GM03348 (cell line): ENCODE measurements around the gene SSMEM1.
"Not testable (repeated sequence)": the region's sequence is repeated elsewhere in the genome, so short reads cannot be mapped to it uniquely, and the experiment has no call there.

Source experiments
- DNase-seq: peaks from one replicate; pipeline ENCODE4 v3.0.0; 2012; ENCODE audit warnings: low spot score

SSMEM1 gene

DNA sequence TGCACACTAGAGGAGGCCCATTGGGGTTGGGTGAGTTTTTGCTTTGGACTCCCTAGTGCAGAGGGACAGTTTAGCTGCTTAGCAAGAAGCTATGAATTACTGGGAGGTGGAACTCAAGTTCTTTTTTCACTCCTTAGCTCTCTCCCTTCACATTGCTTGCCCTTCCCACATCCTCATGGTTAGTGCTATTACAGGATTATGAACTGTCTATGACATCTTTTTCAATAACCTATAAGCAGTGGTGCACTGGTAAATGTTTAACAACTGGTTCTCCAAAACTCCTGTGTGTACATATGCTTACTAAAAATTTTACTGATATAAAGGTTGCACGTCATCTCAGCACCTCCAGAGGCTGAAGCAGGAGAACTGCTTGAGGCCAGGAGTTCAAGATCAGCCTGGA, 6.2 kb downstream of the SSMEM1 start:
- DNase-seq = no peak

DNA sequence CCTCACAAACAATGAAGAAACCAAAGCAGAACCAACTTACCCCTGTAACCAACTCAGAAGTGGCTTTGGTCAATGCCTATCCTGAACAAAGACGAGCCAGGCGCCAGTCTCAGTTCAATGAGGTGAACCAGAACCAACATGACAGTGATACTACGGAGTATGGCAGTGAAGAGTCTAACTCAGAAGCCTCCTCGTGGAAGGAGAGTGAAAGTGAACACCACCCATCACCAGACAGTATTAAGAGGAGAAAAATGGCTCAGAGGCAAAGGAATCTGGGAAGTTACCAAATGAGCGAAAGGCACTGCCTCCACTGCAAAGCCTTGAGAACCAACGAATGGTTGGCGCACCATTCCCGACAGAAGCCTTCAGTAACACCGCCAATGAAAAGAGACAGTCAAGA, 8.4 kb downstream of the SSMEM1 start:
- DNase-seq = no peak

DNA sequence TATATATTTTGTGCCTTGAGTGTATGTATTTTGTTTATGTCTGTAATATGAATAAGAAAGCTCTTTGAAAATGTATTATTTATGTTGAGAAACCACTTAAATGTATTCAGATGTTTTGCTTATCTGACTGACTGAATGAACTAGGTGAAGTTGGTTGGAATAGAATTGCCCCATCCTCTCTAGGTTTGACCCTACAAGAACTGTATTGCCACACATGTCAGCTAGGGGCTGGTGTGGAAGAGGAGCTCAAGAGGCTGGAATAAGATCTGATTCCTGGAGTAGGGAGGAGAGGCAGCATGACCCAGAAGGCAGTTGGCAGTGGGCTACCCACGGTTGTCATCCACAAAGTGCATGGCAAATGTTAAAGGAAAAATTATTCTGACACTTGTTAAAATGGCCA, 9.1 kb downstream of the SSMEM1 start:
- no peak for DNase-seq

DNA sequence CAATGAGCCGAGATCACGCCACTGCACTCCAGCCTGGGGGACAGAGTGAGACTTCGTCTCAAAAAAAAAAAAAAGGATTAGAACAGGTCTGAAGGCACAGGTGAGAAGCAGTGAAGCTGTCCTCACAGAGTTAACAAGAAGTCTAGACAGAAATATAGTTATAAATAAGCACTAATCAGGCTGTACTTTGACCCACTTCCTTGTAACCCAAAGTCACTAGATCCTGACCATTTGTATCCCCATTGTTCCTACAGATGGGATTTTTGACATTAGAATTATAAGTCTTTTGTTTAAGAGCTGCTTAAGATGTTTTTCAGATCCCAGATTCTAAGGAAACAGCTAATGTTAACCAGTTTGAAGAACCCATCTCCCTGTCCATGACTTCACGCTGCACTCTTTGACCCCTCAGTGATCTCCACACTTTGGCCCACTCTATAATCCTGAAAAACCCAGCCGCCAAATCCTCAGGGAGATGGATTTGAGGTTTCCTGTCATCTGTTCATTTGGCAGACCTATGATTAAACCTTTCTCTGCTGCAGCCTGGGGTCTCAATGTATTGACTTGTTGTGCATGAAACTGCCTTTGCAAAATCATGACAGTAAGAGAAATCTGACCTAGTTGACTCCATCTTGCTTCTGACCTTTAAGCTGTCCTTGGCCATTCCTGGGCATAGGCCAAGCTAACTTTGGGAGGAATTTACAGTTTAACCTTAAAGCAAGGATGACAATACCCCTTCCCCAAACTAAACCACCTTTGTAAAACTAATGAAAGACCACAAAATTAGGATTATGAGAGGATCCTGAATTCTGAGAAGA, 11.4 kb downstream of the SSMEM1 start:
- no peak for DNase-seq

DNA sequence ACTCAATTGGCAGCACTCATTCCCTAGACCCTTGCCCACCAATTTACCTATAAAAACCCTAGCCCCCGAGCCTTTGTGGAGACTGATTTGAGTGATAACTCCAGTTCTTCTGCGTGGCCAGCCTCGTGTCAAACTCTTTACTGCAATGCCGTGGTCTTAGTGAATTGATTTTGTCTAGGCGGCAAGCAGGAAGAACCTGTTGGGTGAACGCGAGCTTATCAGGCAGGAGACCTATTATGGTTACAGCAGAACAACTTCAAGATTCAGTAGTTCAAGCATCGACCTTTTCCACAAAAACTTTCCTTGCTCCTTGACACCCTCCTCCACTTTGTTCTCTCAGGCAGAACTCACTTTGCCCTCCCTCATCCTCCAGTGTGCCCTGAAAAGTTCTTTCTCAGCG, 12.2 kb downstream of the SSMEM1 start:
- DNase-seq = no peak

DNA sequence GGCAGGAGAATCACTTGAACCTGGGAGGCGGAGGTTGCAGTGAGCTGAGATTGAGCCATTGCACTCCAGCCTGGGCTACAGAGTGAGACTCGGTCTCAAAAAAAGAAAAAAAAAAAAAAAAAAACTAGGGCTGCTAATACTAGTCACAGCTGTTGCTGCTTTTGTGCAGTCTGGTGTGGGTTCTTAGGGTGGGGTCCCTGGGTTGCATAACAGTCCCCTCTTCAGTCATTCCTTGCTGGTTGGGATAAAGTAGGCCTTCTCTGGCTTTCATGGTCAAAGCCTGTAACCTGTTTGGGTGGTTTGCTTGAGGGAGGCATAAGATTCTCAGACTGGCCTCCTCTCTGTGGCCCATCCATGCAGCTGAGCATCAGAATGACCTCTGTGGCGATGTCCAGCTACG, 14.1 kb downstream of the SSMEM1 start:
- DNase-seq = no peak

DNA sequence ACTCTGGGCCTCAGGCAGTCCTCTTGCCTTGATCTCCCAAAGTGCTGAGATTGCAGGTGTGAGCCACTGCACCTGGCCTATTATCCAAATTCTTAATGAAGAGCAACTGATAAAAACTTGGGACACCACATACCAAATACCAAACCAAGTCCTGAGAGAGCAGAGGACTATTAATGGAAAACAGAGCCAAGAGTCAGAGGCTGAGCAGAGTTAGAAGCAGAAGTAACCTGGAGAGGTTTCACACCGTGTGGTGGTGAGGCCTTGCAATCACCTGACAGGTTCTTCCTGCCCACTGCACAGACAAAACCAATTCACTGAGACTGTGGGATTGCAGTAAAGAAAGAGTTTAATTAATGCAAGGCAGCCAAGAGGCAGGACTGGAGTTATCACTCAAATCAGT, 16.0 kb downstream of the SSMEM1 start:
- no peak for DNase-seq

DNA sequence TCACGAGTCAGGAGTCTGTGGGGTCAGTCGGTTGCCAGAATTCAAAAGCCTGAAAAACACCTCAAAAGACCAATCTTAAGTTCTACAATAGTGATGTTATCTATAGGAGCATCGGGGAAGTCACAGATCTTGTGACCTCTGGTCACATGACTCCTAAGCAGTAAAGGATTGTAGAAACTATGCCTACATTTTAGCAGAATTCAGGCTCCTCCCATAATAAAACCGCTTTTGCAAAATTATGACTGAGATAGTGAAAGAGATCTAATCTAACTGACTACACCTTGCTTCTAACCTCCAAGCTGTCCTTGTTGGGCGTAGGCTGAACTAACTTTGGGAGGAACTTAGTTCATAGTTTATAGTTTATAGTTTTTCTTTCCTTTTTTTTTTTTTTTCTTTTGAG, 16.6 kb downstream of the SSMEM1 start:
- DNase-seq = no peak

DNA sequence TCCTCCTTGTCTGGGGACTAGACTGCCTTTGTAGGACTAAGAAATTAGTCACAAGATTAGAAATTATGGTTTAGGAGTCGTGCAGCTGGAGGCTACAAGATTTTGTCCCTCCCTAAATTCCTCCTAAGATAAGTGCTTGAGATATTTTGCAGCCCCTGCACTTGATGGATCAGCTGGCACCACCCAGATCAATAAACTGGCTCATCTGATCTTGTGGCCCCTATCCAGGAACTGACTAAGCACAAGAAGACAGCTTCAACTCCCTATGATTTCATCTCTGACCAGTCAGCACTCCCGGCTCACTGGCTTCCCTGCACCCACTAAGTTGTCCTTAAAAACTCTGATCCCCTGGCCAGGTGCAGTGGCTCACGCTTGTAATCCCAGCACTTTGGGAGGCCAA, 17.3 kb downstream of the SSMEM1 start:
- DNase-seq = not testable (repeated sequence)

DNA sequence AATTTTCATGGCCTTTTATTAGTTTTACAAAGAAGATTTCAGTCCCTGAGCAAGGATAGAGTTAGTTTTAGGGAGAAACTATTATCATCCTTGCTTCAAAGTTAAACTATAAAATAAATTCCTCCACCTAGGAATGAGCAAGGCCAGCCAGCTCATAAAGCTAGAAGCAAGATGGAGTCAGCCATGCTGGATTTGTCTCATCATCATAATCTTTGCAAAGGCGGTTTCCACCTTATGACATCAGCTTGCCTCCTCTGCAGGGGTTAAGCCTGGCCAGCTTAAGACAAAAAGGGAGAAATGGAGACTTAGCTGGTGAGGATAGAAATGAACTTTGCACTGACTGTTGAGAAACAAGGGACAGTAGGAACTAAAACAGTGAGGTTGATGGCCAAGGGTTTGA, 18.7 kb downstream of the SSMEM1 start:
- DNase-seq = no peak

DNA sequence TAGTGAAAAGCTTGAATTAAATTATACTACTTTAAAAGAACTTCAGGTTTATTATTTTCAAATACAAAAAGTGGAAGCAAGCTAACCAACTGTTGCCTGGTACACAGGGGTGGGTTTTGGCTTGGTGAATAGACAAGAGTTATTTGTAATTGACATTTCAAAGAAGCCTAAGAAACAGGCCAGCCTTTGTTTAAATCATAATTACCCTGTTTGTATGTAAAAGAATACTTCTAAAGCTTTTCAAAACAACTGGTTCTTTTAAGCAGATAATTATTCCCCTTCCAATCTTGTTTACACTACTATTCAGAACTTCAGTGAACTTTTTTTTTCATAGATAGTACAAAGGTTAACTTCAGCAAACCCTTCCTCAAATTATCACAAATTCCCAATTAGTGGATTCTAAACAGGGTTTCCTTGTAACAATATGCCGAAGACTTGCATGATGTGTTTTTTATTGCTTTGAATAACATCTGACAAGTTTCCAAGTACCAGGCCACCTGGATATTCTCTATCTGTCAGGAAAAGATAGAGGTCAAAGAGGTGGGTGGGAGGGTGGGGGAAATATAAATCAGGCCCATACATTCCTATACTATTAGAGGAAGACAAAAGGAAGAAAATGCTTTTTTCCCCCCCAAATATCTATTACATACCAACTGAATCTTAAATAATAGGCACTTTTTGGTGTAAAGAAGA, 20.4 kb downstream of the SSMEM1 start:
- DNase-seq = no peak

DNA sequence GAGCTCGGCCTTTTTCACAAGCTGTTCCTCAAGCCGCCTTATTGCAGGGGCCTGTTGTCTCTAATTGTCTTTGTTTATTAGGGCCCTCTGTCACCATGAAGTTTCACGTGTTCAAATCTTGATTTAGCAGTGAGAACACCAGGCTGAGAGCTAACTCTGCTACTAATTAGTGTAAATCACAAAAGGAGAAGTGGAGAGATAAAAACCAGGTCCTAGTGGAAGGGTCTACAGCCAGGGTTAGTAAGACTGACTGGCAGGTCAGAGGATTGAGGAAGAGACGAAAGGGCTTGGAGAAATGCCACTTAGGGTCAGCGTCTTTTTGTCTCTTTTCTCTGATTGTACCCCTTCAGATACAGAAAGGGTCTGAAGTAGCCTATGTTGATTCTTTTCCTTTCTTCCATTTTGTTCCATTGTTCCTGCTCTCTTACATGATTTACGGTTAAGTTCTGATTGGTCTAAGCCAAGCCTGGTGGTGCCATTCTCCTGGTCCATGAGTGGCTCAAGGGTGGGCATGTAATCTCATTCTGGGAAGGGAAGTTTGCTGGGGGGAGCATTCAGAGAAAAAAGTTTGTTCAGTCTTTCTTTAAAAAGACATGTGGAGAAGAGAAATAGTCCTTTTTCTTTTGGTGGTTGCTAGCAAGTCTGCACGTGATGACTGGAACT, 21.3 kb downstream of the SSMEM1 start:
- no peak for DNase-seq

DNA sequence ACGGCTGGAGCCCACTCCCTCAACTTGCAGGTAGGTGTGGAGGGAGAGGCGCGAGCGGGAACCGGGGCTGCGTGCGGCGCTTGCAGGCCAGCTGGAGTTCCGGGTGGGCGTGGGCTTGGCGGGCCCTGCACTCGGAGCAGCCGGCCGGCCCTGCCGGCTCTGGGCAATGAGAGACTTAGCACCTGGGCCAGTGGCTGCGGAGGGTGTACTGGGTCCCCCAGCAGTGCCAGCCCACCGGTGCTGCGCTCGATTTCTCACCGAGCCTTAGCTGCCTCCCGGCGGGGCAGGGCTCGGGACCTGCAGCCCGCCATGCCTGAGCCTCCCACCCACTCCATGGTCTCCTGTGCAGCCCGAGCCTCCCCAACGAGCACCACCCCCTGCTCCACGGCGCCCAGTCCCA, 22.3 kb downstream of the SSMEM1 start:
- not testable (repeated sequence) for DNase-seq

DNA sequence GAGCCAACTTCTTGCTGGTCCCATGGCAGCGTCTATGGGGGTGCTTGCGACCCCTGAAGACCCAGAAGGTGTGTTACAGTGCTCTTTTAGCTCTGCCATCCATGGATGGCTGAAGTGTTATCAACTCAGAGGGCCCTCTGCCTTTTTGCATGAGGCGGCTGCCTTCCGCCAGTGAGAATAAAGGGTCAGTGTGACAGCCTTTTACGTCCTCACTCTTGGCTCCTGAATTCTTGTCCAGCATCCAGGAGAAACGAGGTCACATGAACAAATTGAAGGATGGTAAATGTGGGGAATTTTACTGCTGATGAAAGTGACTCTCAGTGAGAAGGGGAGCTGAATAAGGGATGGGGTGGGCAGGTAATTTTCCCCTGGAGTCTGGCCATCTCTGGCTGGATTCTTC, 24.1 kb downstream of the SSMEM1 start:
- no peak for DNase-seq

DNA sequence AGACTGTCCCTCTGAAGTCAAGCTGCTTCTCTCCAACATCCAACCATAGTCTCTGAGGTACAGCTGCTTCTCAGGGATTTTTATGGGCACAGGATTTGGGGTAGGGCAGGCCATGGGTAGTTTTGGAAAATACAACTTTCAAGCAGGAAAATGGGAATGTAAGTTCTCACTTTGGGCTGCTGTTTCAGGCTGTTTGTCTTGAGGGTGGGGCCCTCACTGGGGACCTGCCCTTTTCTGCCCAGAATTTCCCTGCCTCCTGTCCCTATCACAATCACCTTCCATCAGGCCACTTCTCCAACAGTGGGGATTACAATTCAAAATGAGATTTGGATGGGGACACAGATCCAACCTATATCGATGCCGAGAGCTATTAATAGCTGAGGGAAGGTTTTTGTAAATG, 24.5 kb downstream of the SSMEM1 start:
- DNase-seq = no peak

DNA sequence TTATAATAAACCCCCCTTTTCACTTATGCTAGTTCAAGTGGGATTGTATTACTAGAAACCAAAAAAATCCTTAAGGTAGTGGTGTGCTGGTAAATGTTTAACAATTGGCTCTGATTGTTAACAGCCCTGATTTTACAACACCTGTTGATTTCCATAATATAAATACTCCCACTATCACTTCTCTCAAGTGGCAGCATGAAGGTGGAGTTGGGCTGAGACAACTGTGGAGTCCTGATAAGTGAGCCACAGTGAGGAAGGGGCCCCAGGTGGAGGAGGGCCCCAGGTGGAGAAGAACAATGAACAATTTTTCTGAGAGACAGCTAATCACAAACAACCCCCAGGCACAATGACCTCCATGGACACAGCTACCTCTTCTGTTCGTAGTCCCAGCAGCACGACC, 26.4 kb downstream of the SSMEM1 start:
- no peak for DNase-seq

DNA sequence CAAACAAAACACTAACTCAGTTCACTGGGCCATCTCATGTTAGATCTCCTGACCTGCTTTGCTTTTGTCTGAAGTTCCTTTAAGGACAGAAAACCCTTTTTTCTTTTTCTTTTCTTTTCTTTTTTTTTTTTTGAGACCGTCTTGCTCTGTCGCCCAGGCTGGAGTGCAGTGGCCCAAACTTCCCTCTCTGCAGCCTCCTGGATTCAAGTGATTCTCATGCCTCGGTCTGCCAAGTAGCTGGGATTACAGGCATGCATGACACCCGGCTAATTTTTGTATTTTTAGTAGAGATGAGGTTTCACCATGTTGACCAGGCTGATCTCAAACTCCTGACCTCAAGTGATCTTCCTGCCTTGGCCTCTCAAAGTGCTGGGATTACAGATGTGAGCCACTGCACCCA, 28.7 kb downstream of the SSMEM1 start:
- not testable (repeated sequence) for DNase-seq

DNA sequence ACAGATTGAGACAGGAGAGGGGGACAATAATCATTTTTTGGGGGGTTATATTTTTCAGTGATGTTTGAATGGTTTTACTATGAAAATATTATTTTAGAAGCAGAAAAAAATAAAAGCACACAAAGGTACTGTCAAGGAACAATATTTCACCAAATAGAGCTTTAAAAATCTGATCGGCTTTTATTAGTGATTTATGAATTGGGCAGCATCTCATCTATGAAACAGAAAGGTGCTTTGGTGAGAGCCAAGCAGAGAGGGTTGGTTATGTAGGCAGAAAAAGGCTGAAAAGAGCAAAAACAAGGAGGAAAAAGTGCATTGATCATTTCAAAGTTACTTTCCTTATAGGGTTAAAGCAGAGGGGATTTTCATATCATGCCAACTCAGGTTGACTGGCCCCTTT, 32.6 kb downstream of the SSMEM1 start:
- no peak for DNase-seq

DNA sequence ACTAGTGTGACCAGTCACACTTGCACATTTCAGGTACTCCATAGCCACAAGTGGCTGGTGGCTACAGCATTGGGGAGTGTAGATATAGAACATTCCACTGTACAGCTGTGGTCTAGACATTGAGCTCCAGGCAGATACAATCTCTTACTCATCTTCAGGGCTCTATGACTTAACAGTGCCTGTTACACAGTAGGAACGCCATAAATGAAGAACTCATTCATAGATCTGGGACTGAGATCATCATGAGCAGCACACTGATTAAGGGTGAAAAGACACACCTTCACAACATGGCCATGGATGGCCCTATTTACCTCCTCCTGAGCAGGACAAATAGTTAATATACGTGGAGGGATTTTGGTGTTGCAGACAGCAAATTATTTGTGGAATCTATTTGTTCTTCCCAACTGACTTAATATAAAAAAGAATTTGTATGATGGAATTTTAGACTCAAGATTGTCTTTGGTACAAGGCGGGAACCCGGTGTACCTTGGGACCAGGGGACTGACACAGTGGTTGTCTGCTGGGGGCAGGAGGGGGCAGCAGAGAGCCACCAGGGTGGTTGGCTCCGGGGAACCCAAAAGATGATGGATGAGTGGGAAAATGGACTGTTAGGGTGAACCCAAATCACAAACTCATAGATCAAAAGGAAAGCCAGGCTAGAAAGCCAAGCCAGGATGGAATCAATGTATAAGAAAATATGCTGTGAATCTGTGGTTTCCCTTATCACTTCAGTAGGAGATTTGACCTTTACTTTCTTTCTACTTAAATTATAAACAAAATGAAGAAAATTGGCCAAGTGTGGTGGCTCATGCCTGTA, 34.7 kb downstream of the SSMEM1 start:
- DNase-seq = peak; percentile 81

DNA sequence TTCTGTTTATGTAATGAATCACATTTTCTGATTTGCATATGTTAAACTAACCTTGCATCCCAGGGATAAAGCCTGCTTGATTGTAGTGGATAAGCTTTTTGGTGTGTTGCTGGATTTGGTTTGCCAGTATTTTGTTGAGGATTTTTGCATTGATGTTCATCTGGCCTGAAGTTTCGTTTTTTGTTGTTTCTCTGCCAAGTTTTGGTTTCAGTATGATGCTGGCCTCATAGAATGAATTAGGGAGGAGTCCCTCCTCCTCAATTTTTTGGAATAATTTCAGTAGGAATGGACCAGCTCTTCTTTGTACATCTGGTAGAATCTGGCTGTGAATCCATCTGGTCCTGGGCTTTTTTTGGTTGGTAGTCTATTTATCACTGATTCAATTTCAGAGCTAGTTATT, 35.8 kb downstream of the SSMEM1 start:
- not testable (repeated sequence) for DNase-seq

DNA sequence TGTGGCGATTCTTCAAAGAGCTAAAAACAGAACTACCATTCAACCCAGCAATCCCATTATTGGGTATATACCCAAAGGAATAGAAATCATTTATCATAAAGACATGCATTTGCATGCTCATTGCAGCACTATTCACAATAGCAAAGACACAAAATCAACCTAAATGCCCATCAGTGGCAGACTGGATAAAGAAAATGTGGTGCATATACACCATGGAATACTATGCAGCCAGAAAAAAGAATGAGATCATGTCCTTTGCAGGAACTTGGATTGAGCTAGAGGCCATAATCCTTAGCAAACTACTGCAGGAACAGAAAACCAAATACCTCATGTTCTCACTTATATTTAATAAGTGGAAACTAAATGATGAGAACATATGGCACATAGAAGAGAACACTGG, 38.8 kb downstream of the SSMEM1 start:
- not testable (repeated sequence) for DNase-seq

DNA sequence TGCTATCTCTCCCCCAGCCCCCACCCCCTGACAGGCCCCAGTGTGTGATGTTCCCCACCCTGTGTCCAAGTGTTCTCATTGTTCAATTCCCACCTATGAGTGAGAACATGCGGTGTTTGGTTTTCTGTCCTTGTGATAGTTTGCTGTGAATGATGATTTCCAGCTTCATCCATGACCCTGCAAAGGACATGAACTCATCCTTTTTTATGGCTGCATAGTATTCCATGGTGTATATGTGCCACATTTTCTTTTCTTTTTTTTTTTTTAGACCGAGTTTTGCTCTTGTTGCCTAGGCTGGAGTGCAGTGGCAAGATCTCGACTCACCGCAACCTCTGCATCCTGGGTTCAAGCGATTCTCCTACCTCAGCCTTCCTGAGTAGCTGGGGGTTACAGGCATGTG, 41.2 kb downstream of the SSMEM1 start:
- DNase-seq = not testable (repeated sequence)
